A673 (cell line): Measurements from ENCODE around the gene FRY. TPM values are rescaled to one million over a fixed set of nuclear protein-coding genes. Genes with fewer than 3 reads are reported as not detected.

ENCODE experiments used
- BruUV-seq: library from RNA; stranded (reverse); fragments of 400-500 nt; replicated peaks from 2 replicates; lab custom pipeline; 2021; lab: Mats Ljungman, UMichigan
- CTCF ChIA-PET: fragments of 300-600 bp; sonication (Branson Sonifier 250); formaldehyde crosslinking; loops from one replicate; lab custom pipeline; 2022; ENCODE audit warnings: antibody characterized with exemption; lab: Charles Lee
- POLR2A ChIA-PET: fragments of 300-600 bp; sonication (Branson Sonifier 250); formaldehyde crosslinking; loops from one replicate; lab custom pipeline; 2022; ENCODE audit warnings: antibody characterized with exemption; ENCODE audit not compliant: low non-redundant PET; lab: Charles Lee
- DNase-seq: peaks from one replicate; pipeline ENCODE4 v3.0.0-alpha.2; 2015; ENCODE audit warnings: low spot score
- H3K27ac ChIP-seq: fragments of 200-600 bp; sonication (generic); 2 replicates; pipeline ENCODE4 v1.5.1; 2016; ENCODE audit warnings: mixed run types, low read depth, mild to moderate bottlenecking, mixed read lengths, antibody characterized with exemption, low read length; ENCODE audit not compliant: poor library complexity, severe bottlenecking
- H3K27me3 ChIP-seq: fragments of 200-600 bp; sonication (generic); replicated peaks from 2 replicates; pipeline ENCODE4 v1.6.1; 2017; ENCODE audit warnings: mixed run types, low read depth, mild to moderate bottlenecking, mixed read lengths, antibody characterized with exemption, low read length; ENCODE audit not compliant: insufficient read depth, poor library complexity
- H3K36me3 ChIP-seq: fragments of 200-600 bp; sonication (generic); 2 replicates; pipeline ENCODE4 v1.6.1; 2016; ENCODE audit warnings: mixed run types, mild to moderate bottlenecking, mixed read lengths, antibody characterized with exemption, low read length; ENCODE audit not compliant: insufficient read depth, poor library complexity, severe bottlenecking
- H3K4me1 ChIP-seq: fragments of 200-600 bp; sonication (generic); 2 replicates; pipeline ENCODE4 v1.6.1; 2017; ENCODE audit warnings: mixed run types, mild to moderate bottlenecking, mixed read lengths, antibody characterized with exemption, low read length; ENCODE audit not compliant: insufficient read depth, poor library complexity, severe bottlenecking
- H3K4me3 ChIP-seq: fragments of 200-600 bp; sonication (generic); 2 replicates; pipeline ENCODE4 v1.5.1; 2016; ENCODE audit warnings: low read depth, mixed run types, mild to moderate bottlenecking, mixed read lengths, low read length; ENCODE audit not compliant: poor library complexity, severe bottlenecking
- H3K9me3 ChIP-seq: fragments of 200-600 bp; sonication (generic); 2 replicates; pipeline ENCODE4 v1.6.1; 2016; ENCODE audit warnings: mixed run types, low read depth, mild to moderate bottlenecking, mixed read lengths, antibody characterized with exemption, low read length; ENCODE audit not compliant: poor library complexity, severe bottlenecking
- EZH2 ChIP-seq: fragments of 200-600 bp; sonication (generic); IDR thresholded peaks from 2 replicates; pipeline ENCODE4 v1.6.1; 2017; ENCODE audit warnings: borderline replicate concordance, low read depth, mild to moderate bottlenecking, mixed read lengths, antibody characterized with exemption, low read length; ENCODE audit not compliant: poor library complexity, severe bottlenecking
- intact Hi-C: fragments of 100-400 bp; cut with micrococcal nuclease; formaldehyde crosslinking; loops from one replicate; pipeline ENCODE4 v1.10.0; 2022; ENCODE audit not compliant: unreplicated experiment
- total RNA-seq: library from RNA; stranded (reverse); gene quantifications from 2 replicates; pipeline ENCODE4 v1.2.3, GENCODE V29; 2021
- TF ChIP-seq, protein P1 (sequence below): fragments of 300-800, 200-600 bp; sonication (generic); conservative IDR thresholded peaks from 2 replicates; pipeline ENCODE4 v1.5.1; 2017; ENCODE audit warnings: low read depth, mild to moderate bottlenecking, antibody characterized with exemption, low read length, moderate library complexity, mixed read lengths

FRY gene
- total RNA-seq, 1 experiment from 2014 or later: 0.58 TPM

DNA sequence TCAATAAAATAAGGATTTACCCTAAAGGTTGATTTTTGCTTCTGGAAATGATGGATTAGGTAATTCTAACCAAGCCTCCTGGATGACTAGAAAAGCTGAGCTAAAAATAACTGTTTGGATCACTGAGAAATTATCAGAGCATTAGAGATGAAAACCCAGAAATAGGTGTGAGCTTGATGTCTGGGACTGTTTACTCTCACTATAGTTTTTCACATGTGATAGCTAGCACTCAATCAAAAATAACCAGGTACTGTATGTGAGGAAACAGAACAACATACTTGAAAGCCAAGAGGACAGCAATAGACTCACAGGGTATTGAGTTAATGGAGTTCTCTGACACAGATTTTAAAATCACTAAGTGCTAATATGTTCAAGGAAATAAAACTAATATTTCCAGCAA is 274.1 kb downstream of the FRY start:
- no peak for TF ChIP-seq EZH2
- TF ChIP-seq, protein P1, sequence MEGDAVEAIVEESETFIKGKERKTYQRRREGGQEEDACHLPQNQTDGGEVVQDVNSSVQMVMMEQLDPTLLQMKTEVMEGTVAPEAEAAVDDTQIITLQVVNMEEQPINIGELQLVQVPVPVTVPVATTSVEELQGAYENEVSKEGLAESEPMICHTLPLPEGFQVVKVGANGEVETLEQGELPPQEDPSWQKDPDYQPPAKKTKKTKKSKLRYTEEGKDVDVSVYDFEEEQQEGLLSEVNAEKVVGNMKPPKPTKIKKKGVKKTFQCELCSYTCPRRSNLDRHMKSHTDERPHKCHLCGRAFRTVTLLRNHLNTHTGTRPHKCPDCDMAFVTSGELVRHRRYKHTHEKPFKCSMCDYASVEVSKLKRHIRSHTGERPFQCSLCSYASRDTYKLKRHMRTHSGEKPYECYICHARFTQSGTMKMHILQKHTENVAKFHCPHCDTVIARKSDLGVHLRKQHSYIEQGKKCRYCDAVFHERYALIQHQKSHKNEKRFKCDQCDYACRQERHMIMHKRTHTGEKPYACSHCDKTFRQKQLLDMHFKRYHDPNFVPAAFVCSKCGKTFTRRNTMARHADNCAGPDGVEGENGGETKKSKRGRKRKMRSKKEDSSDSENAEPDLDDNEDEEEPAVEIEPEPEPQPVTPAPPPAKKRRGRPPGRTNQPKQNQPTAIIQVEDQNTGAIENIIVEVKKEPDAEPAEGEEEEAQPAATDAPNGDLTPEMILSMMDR: no peak
- Histone ChIP-seq H3K4me1 (no peaks in the 10 kb centered on the region), H3K36me3 (no peaks in the 10 kb centered on the region), H3K4me3 (no peak overlapping the region), H3K27me3 (peaks cover 12% of the 10 kb centered on the region), H3K9me3 (no peaks in the 10 kb centered on the region), H3K27ac (no peak overlapping the region)
- ChIA-PET CTCF (no interaction called here), POLR2A (no interaction called here)
- intact Hi-C loops: no loop called here
- DNase-seq: no peak
- BruUV-seq: no TSS peak

DNA sequence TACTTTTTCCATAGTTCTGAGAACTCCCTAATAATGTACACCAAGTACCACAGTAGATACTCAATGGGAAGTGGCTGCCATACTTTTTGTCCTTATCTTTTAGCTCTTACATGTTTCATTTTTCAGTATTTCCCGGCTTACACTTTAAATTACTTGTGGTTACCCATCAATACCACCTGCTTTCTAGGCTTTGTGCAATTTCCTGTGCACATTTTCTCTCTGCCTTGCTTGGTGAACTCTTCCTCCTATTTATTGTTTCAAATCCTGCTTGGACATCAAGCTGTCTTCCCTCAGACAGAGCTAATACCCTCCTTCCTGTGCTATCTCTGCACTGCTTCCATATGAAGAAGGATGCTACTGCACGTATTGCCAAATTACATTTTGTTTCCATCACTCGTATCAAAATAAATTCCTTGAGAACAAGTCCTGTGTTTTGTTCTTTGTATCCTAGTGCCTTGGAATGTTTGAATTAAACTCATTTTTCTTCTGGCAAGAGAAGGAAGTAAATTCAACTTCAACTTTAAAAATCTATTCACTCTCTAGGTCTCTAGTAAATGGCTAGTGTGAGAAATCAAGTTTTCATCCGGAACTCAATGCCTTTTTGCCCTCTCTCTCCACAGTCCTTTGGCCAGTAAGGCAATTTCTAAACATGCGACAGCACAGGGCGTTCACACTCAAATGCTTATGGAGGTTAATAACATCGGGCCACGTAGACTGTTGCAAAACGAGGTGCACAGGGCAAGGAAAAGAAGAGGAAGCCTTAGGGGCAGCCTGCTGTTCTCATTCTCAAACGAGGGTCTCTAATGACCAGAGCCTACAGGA is 277.9 kb downstream of the FRY start:
- Histone ChIP-seq H3K4me1 (no peaks in the 10 kb centered on the region), H3K36me3 (no peaks in the 10 kb centered on the region), H3K9me3 (no peaks in the 10 kb centered on the region), H3K27ac (no peak overlapping the region), H3K4me3 (no peak overlapping the region), H3K27me3 (no peaks in the 10 kb centered on the region)
- no peak for DNase-seq
- TF ChIP-seq EZH2: no peak
- TF ChIP-seq, protein P1: no peak
- CTCF ChIA-PET: interaction anchor here (0.6 to 1.2 kb wide), 3 partner anchors 64 to 383 kb away, joined by 3 to 6 read pairs (median 3); no protein-coding TSS in a partner anchor
- POLR2A ChIA-PET: no interaction called here
- intact Hi-C loops: loop anchor here (1.0 to 5.0 kb wide), 4 partner anchors 63 to 399 kb away; no protein-coding TSS in a partner anchor
- no TSS peak for BruUV-seq

- Histone ChIP-seq H3K4me3 (no peak overlapping the region), H3K27ac (no peak overlapping the region), H3K4me1 (no peaks in the 10 kb centered on the region), H3K36me3 (no peaks in the 10 kb centered on the region), H3K9me3 (no peaks in the 10 kb centered on the region), H3K27me3 (no peaks in the 10 kb centered on the region)
- intact Hi-C loops: loop anchor here (1.0 to 5.0 kb wide), 4 partner anchors 63 to 400 kb away; no protein-coding TSS in a partner anchor
- CTCF ChIA-PET: no interaction called here
- no TSS peak for BruUV-seq
- TF ChIP-seq EZH2: no peak
- TF ChIP-seq, protein P1: peak; percentile 80
- POLR2A ChIA-PET: no interaction called here
- DNase-seq: peak; percentile 69
Measured at GRCh38 chr13:32310134-32310706, 278.6 kb downstream of the FRY start.
